Thyroid gland (tissue), 4 donors: ENCODE results near the gene BPIFB4. TPM values are rescaled to one million over a fixed set of nuclear protein-coding genes. Genes with fewer than 3 reads are reported as not detected.

Source experiments
- DNase-seq, 2 donors: peaks; one replicate each; pipeline ENCODE4 v3.0.0-alpha.2; 2019
- H3K27ac ChIP-seq, 3 donors: fragments of 200-600 bp; sonication (generic); 1 replicate in 2 of 3; 2 replicates in 1 of 3; pipeline ENCODE4 v1.5.1; 2016 to 2019; ENCODE audit warnings: mild to moderate bottlenecking in 1 of 3, moderate library complexity in 1 of 3
- H3K27me3 ChIP-seq: fragments of 200-600 bp; sonication (generic); one replicate; pipeline ENCODE4 v1.5.1; 2019
- H3K36me3 ChIP-seq, 2 donors: fragments of 200-600 bp; sonication (generic); one replicate each; pipeline ENCODE4 v1.5.1; 2016 to 2019
- H3K4me1 ChIP-seq, 2 donors: fragments of 200-600 bp; sonication (generic); one replicate each; pipeline ENCODE4 v1.5.1; 2017 to 2019
- H3K4me3 ChIP-seq, 3 donors: fragments of 200-600 bp; sonication (generic); replicated peaks in 1 of 3; 1 replicate in 2 of 3; 2 replicates in 1 of 3; pipeline ENCODE4 v1.5.1; 2016; ENCODE audit warnings: mild to moderate bottlenecking in 1 of 3
- H3K9me3 ChIP-seq: fragments of 200-600 bp; sonication (generic); one replicate; pipeline ENCODE4 v1.5.1; 2017
- POLR2A ChIP-seq, 2 donors: fragments of 450-650 bp; IDR thresholded peaks; one replicate each; pipeline ENCODE4 v1.6.1; 2017; ENCODE audit warnings: antibody characterized with exemption in 2 of 2, mild to moderate bottlenecking in 2 of 2, moderate library complexity in 1 of 2
- WGBS, 2 donors: methylation state at CpG; one replicate each; pipeline ENCODE4 v1.1.5; 2017; 5-methylcytosine and 5-hydroxymethylcytosine counted together
- intact Hi-C: fragments of 100-400 bp; cut with DNase I; formaldehyde crosslinking; loops from one replicate; pipeline ENCODE4 v1.15.1; 2023
- total RNA-seq, 4 donors: library from RNA; depleted of rRNA; stranded (reverse); fragments of >200 nt; gene quantifications; one replicate each; pipeline ENCODE4 v1.2.3, GENCODE V29; 2016
- TF ChIP-seq, protein P1 (sequence below), 6 experiments: fragments of 200-600 bp in 3 of 6; fragments of 450-650 bp in 3 of 6; sonication (generic) in 3 of 6; IDR thresholded peaks; one replicate each; pipeline ENCODE4 v1.5.1; 2016 to 2019; ENCODE audit warnings: antibody characterized with exemption in 6 of 6, mild to moderate bottlenecking in 2 of 6, inconsistent platforms in 1 of 6, moderate library complexity in 1 of 6

BPIFB4 gene
- total RNA-seq, 4 donors from 2014 or later = not detected

DNA sequence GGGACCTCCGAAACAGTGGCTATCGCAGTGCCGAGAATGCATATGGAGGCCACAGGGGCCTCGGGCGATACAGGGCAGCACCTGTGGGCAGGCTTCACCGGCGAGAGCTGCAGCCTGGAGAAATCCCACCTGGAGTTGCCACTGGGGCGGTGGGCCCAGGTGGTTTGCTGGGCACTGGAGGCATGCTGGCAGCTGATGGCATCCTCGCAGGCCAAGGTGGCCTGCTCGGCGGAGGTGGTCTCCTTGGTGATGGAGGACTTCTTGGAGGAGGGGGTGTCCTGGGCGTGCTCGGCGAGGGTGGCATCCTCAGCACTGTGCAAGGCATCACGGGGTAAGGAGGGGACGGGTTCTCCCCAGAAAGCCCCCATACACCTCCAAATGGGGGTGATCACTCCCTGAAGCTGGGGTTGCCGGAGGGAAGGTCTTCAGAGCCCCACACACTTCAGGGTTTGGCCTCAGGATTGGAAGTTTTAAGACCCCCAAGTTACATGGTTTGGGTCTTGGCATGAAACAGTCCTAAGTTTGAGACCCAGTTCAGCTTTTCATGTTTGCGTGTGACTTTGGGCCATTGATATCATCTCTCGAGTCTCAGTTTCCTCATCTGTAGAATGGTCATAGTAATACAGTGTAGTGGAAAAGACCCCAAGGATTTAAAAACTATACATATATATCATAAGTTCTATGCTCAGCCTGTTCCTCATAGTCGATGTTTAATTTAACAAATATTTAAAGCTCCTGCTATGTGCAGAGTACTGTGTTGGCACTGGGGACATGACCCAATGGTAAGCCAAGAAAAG is 4.3 kb downstream of the BPIFB4 start:
- 90 to 93% methylated on average over 14 to 20 of the region's 20 CpGs for WGBS, 2 donors
- Histone ChIP-seq H3K27me3 (no peaks in the 10 kb centered on the region), H3K27ac (no peak overlapping the region), H3K4me1 (no peaks in the 10 kb centered on the region), H3K4me3 (no peak overlapping the region), H3K9me3 (no peaks in the 10 kb centered on the region), H3K36me3 (no peaks in the 10 kb centered on the region)
- TF ChIP-seq POLR2A (IDR thresholded peaks at IDR 0.05) = no peak
- TF ChIP-seq, protein P1, sequence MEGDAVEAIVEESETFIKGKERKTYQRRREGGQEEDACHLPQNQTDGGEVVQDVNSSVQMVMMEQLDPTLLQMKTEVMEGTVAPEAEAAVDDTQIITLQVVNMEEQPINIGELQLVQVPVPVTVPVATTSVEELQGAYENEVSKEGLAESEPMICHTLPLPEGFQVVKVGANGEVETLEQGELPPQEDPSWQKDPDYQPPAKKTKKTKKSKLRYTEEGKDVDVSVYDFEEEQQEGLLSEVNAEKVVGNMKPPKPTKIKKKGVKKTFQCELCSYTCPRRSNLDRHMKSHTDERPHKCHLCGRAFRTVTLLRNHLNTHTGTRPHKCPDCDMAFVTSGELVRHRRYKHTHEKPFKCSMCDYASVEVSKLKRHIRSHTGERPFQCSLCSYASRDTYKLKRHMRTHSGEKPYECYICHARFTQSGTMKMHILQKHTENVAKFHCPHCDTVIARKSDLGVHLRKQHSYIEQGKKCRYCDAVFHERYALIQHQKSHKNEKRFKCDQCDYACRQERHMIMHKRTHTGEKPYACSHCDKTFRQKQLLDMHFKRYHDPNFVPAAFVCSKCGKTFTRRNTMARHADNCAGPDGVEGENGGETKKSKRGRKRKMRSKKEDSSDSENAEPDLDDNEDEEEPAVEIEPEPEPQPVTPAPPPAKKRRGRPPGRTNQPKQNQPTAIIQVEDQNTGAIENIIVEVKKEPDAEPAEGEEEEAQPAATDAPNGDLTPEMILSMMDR (IDR thresholded peaks at IDR 0.05) = no peak
- DNase-seq = no peak
- intact Hi-C loops = no loop called here

DNA sequence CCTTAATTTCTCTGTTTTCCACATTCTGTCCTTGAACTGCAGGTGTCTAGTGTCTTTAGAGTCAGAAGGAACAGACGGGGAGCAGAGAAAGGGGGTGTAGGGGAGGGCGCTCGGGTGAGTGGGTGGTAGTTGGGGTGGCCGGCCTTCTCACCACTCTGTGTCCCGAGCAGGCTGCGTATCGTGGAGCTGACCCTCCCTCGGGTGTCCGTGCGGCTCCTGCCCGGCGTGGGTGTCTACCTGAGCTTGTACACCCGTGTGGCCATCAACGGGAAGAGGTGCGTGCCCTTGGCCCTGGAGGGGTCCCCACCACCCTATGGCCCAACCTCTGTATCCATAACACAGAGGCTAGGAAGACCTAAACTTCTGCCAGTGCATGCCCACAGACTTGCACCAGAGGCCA is 5.3 kb downstream of the BPIFB4 start:
- intact Hi-C loops = loop anchor here (5.0 kb wide), 1 partner anchor 282 kb away; no protein-coding TSS in a partner anchor
- DNase-seq = no peak
- H3K27ac ChIP-seq = no peak overlapping the region
- H3K36me3 ChIP-seq = no peaks in the 10 kb centered on the region
- no peaks in the 10 kb centered on the region for H3K27me3 ChIP-seq
- no peak for TF ChIP-seq POLR2A (IDR thresholded peaks at IDR 0.05)
- TF ChIP-seq, protein P1 (IDR thresholded peaks at IDR 0.05) = no peak
- H3K4me1 ChIP-seq = no peaks in the 10 kb centered on the region
- H3K9me3 ChIP-seq = no peaks in the 10 kb centered on the region
- WGBS, 2 donors = 91% methylated on average over 8 to 9 of the region's 15 CpGs
- no peak overlapping the region for H3K4me3 ChIP-seq

DNA sequence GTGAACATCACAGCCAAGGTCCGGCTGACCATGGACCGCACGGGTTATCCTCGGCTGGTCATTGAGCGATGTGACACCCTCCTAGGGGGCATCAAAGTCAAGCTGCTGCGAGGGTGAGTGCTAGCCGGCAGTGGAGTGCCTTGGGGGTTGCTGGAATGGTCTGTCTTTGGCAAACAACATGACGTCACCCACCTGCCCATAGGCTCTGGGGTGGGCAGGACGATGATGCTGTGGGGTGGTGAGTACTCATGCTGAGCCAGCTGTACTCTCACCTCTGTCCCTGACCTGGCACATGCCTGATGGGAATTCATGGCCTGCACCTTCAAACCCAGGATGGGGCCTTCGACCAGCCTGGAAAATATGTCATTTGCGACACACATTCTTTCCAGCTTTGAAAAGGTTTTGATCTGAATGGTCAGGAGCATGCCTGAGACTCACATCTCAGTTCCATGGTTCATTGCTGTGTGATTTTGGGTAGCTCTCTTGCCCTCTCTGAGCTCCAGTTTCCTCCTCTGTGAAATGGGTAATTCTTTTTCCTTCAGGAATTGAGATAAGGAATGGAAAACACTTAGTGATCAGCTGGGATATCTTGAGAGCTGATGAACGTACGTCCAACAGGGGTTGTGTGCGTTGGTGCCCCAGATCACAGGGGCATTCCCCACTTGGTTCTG is 6.7 kb downstream of the BPIFB4 start:
- Histone ChIP-seq H3K4me1 (no peaks in the 10 kb centered on the region), H3K9me3 (no peaks in the 10 kb centered on the region), H3K27me3 (no peaks in the 10 kb centered on the region), H3K4me3 (no peak overlapping the region), H3K27ac (no peak overlapping the region), H3K36me3 (no peaks in the 10 kb centered on the region)
- no peak for TF ChIP-seq POLR2A (IDR thresholded peaks at IDR 0.05)
- TF ChIP-seq, protein P1 (IDR thresholded peaks at IDR 0.05) = no peak
- intact Hi-C loops = loop anchor here (5.0 kb wide), 1 partner anchor 284 kb away; no protein-coding TSS in a partner anchor
- DNase-seq = no peak
- 88 to 92% methylated on average over 11 to 13 of the region's 14 CpGs for WGBS, 2 donors

DNA sequence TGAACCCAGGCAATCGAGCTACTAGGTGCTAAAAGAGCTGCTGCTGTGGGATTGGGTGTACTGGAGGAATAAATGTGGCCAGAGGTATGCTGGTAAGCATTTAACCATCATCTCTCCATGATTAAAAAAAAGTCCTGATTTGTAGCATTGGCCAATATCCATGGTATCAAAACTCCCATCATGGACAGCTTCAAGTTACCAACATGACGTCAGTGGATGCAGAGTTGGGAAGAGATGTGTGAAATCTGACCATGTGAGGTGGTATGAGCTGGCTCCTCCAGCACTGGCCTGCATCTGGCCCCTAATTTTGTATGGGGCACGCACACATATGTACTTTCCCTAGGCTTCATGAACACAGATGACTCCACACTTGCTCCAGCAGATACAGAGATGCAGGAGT is 11.7 kb downstream of the BPIFB4 start:
- H3K4me3 ChIP-seq = no peak overlapping the region
- WGBS, 2 donors = 79 to 86% methylated on average over 3 of the region's 3 CpGs
- H3K9me3 ChIP-seq = no peaks in the 10 kb centered on the region
- intact Hi-C loops = loop anchor here (5.0 kb wide), 1 partner anchor 194 kb away; no protein-coding TSS in a partner anchor
- DNase-seq = no peak
- no peaks in the 10 kb centered on the region for H3K27me3 ChIP-seq
- no peak for TF ChIP-seq POLR2A (IDR thresholded peaks at IDR 0.05)
- TF ChIP-seq, protein P1 (IDR thresholded peaks at IDR 0.05) = no peak
- H3K36me3 ChIP-seq = no peaks in the 10 kb centered on the region
- H3K4me1 ChIP-seq = no peaks in the 10 kb centered on the region
- H3K27ac ChIP-seq = no peak overlapping the region

DNA sequence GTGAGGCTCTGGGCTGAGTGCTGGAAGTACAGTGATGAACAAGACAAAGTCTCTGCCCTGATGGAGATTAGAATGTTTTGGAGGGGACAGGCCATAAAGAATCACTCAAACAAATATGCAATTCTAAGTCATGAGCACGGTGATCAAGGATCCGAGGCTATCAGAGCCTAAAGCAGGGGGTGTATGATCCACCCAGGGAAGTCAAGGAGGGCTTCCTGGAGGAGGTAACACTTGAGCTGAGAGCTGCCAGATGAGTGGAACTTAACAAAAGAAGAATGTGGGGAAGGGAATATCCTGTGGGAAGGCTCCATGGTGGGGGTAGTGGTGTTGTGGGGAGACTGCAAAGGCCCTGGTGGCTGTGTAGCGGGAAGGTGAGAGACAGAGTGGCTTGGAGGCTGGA is 12.2 kb downstream of the BPIFB4 start:
- H3K4me1 ChIP-seq = no peaks in the 10 kb centered on the region
- no peak overlapping the region for H3K4me3 ChIP-seq
- no peak overlapping the region for H3K27ac ChIP-seq
- no peaks in the 10 kb centered on the region for H3K27me3 ChIP-seq
- no peaks in the 10 kb centered on the region for H3K9me3 ChIP-seq
- intact Hi-C loops = loop anchor here (5.0 kb wide), 1 partner anchor 194 kb away; no protein-coding TSS in a partner anchor
- TF ChIP-seq, protein P1 (IDR thresholded peaks at IDR 0.05) = no peak
- no peak for TF ChIP-seq POLR2A (IDR thresholded peaks at IDR 0.05)
- DNase-seq = no peak
- no peaks in the 10 kb centered on the region for H3K36me3 ChIP-seq
- WGBS, 2 donors = 90 to 95% methylated on average over 3 of the region's 3 CpGs
